ENCODE measurements around the gene RPS6KA3.

RPS6KA3 gene

DNA sequence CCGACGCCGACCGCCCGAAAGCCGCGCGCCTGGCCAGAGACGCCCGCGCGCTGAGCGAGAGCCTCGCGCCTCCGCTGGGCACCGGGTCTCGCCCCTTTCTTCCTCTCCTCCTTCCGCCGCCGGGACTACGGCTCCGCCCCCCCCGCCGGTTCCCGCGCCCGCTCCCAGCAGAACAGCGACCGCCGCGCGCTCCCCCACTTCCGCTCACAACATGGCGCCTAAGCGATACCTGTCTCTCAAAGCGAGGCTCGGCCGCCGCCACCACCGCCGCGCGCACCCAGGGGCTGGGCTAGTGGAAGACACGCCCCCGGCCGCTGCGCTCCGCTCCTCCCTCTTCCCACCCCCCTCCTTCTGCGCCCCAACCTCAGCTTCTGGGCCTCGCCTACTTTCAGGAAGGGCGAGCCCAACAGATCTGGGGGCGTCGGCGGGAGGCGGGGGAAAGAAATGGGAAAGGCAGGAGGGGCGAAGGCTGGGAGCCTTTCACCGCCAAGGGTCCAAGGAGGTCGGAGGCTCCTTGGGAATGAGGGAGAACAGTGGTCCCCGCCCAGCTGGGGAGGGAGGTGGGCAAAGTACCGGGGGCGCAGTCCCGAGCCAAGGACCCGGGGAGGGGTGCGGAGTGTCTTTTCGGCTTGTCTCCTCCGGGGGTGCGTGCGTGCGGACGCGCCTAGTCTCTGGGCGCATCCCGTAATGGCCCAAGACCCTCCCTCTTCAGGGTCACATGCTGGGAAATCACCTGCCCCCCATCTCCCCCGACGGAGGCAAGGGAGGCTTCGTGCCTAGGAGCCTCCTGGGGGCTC is at the start of gene RPS6KA3:
Gene RPS6KA3, minus strand, starts transcription at position 100 of the 797 bp plus-strand sequence. CDS start 277 bp downstream, outside the sequence.
- peak; percentile 58 for DNase-seq

DNA sequence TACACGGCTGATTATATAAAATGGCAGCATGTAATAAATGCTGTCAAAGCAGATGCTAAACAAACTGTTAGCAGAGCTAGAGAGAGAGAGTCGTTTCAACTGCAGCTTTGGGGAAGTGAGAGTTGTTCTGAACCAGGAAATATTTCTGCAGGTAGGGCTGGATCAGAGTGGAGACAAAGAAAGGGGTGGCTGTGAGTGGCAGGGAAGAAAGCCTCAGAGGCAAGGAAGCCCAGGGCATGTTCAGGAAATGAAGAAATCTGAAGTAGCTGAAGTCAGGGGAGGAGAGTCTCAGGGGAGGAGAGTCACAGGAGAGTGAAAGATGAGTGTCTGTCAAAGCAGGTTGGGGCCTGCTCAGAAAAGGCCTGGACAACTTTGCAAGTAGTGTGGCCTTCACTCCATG is 48.4 kb upstream of the RPS6KA3 start:
- DNase-seq, result no peak

- no peak for DNase-seq
Observed at GRCh38 chrX:20313899-20314298, 47.2 kb upstream of the RPS6KA3 start.

GRCh38 chrX:20312018-20312417 is 45.3 kb upstream of the RPS6KA3 start:
- DNase-seq, result no peak

- no peak for DNase-seq
Observed at GRCh38 chrX:20311505-20311904, 44.8 kb upstream of the RPS6KA3 start.

GRCh38 chrX:20309806-20310205 is 43.1 kb upstream of the RPS6KA3 start:
- DNase-seq, result no peak

DNA sequence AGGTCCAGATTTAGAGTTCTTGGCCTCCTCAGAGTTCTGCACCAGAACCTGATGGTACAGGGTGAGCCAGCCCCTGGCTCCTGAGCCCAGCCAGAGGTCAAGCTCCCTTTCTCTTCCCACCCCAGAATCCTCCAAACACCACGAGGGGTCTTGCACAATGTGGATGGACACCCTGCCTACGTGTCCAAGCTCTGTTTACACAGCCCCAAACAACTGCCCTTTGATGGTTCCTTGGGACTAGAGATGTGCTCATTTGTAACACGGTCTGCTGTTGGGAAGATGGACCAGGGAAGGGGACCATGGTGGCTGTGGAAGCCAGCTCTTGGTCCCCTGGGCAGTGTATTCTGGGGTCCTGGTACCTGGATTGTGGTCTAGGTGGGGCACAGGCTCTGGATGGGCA is 40.0 kb upstream of the RPS6KA3 start:
- no peak for DNase-seq

DNA sequence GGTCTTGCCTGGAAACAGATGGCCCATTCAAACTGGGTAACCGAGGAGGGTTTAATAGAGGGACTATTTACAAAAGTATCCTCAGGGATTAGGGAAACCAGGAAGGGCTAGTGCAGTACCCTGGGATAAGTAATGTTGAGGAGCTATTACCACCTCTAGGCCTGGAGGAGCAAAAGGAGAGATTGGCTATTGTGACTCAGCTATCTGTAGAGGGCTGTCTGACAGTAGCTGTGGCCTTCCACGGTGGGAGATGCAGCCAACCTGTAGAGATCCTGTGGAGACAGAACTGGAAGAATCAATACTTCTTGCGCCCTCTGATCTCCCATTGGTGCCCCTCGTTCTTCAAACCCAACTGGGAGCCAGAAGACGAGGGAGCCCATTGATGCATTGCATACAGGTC is 34.1 kb upstream of the RPS6KA3 start:
- no peak for DNase-seq

DNA sequence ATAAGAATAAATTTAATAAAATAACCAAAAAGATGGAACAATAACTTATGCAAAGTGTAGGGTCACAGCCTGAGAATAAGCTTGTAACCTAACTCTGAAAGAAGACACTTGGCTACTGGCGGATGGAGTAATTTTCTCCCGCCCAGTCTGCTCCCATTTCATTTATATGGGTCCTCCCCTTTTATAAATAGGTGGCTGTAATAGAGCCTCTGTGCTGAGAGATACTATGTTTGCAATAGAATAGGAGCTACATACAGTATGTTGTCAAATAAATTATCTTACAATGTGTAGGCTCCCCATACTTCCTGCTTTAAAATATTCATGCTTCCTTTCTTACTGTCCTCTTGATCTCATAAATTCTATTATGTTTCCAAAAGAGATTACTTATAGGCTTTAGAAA is 28.2 kb upstream of the RPS6KA3 start:
- no peak for DNase-seq

GRCh38 chrX:20294284-20294683 is 27.6 kb upstream of the RPS6KA3 start:
- no peak for DNase-seq

- no peak for DNase-seq
Observed at GRCh38 chrX:20285511-20285910, 18.8 kb upstream of the RPS6KA3 start.

DNA sequence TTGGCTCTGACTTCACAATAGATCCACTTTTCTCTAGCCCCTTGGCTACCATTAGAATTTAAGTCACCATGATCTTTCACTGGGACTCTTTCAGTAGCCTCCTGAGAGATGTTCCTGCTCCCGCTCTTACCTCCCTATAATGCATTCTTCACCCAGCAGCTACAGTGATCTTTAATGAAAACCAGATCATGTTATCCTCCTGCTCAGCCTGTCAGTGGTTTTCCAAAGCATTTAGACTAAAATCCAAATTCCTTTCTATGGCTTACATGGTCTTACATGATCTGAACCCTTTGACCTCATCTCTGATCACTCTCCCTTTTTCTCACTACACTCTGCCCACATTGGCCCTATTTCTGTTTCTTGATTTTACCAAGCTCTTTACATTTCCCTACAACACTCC is 18.3 kb upstream of the RPS6KA3 start:
- DNase-seq, result no peak

GRCh38 chrX:20284444-20284843 is 17.7 kb upstream of the RPS6KA3 start:
- DNase-seq, result no peak

- DNase-seq, result no peak
Observed at GRCh38 chrX:20280938-20281337, 14.2 kb upstream of the RPS6KA3 start.

- no peak for DNase-seq
Observed at GRCh38 chrX:20274121-20274520, 7.4 kb upstream of the RPS6KA3 start.

DNA sequence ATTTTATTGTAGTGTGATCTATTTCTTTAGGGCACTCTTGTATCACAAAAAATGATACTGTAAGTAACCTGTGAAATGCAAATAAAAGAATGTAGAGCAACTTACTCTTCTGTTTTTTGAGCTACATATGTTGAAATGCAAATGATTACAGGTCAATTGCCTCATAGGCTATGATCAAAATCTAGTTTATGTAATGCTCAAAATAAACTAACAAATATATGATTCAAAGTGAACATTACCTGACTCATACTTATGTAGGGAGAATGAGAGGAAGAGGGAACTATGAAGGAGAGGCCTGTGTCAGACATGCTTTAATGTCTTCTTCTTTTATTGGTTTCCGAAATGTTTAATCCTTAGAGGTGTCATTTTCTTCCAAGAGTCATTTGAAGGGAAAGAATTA is 5.0 kb upstream of the RPS6KA3 start:
- DNase-seq, result no peak

DNA sequence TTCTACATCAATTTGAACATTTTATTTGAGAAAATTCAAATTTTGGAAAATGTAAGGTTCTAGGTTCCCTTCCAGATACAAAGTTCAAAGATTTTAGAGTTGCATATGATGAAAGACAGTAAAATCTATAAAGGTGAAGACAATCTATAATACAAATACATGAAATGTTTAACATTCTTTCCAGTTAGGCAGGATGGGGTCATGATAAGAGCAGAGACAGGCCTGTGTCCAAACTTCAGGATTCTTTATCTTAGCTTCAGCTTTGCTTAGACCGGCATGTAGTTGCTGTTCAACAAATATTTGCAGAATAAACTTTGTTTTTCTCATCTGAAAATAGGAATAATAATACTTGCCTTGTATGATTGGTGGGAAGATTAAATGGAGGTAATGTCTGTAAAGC is 4.5 kb upstream of the RPS6KA3 start:
- DNase-seq, result no peak

GRCh38 chrX:20270562-20270890 is 3.8 kb upstream of the RPS6KA3 start:
- DNase-seq, result no peak

DNA sequence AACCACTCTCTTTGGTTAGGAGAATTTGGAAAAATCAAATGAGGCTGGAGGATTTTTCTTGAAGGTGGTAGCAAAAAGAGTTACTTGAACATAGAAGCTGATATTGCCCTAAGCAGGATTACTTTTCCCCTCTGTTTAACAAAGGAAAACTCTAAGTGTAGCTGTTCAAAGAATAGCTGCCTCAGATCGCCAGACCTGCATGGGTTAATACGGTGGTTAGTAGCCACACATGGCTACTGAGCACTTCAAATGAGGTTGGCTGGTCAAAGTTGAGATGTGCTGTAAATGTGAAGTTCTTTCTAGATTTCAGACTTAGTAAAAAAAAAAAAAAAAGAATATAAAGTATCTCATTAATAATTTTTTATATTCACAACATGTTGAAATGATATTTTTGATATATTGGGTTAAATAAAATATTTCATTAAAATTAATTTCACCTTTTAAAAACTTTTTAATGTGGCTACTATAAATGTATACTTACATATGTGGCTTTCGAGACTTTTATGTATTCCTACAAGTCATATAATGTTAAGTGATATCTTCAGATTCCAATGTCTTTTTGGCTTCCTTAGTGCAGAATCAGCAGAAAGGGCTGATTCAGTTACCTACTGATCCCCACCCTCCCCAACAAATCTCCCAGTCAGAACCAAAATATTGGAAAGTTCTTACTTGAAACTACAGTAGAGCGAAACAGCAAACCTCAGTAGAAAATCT is 3.3 kb upstream of the RPS6KA3 start:
- DNase-seq, result no peak

DNA sequence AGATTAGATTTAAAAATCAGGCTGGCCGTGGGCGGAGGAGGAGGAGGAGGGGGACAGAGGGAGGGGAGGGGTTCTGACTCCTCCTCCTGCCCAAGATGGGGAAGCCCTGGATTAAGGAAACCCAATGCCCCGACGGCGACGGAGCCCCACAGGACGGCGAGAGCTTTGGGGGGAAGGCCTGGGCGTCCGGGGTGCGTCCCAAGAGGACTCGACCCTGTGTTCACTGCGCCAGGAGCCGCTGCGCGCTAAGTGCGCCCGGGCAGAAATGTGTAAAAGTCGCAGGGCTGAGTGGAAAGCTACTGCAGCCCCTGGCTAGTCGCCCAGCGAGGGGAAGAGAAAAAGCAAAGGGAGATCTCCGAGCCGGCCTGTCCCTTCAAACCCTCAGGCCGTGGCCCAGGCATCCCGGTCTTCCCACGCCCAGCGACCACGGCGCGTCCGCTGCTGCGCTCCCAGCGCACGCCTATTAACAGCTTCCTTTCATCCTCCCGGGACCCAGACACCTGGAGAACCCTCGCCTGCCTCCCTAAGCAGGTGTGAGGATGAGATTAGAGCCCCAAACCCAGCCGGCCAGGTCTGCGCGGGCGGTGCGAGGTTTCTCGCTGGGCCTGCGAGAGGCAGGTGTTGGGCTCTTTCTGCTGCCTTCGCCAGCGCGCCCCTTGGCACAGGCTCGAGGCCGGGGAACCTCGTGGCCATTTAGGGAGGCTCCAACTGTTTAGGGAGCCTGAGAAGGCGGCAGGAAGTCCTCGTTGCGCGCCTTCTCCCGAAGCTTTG is 1.4 kb upstream of the RPS6KA3 start:
- no peak for DNase-seq

- no peak for DNase-seq
Observed at GRCh38 chrX:20267607-20267930, 860 bp upstream of the RPS6KA3 start.

- DNase-seq, result no peak
Observed at GRCh38 chrX:20265726-20266681, 705 bp downstream of the RPS6KA3 start.

DNA sequence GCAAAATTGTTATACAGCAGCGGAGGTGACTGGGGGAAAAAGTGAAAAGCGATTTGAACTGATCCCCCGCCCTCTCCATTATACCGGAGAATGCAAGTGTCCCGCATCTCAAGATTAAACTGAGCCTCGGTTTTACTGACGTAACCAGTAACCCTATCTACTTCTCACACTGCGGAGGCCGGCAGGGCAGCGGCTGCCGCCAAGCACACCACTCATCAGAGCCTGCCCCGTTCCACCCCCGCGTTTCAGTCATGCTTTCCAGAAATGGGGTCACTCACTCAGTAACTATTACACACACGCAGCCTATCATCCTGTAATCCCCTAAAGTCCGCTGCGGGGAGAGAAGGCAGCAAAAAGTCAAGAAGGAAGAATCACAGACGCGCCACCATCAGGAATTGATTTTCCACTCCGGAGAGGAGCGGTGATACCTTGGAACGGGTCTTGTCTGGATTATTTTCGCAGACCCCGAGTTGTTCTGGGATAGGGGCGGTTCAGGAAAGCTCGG is 1.4 kb downstream of the RPS6KA3 start:
- DNase-seq, result peak; percentile 17

Data from T1000 (cell line).